ENCODE data around the gene SPTBN1. TPM values are rescaled to one million over a fixed set of nuclear protein-coding genes. Genes with fewer than 3 reads are reported as not detected.

SPTBN1 gene
- total and polyA plus RNA-seq, 8 donors: 28.7 to 475 (median 193) TPM

DNA sequence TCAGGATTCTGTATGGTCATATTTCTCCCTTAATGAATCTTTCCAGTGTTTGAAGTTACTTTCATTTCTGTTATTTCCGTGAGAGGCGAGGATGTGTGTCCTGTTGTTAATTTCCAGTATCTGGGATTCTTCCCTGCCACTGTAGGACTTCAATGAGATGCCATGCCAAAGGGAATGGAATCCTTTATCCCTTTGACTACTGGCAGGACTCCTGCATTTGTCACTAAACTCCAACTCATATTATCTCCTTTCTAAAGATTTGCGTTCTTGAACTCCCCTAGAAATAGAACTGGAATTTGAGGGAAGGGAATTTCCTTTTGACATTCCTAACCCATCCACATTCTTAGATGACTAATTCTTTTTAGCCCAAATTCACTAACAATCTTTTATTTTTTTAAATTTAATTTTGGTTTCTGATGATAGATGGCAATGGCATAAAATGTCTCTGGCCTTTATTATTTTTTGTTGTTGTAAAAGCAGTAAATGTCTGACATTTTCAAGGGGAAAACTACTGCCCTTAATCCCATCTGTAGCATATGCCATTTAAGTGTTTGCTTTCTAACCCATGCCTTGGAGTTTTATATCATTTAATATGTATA, 179.5 kb downstream of the SPTBN1 start:
- Histone ChIP-seq H3K27me3 (no peaks in the 10 kb centered on the region), H3K4me1 (peaks cover 40 to 96% (median 68%) of the 10 kb centered on the region in 4 donors), H3K4me3 (no peak overlapping the region), H3K36me3 (peaks cover 36 to 97% (median 80%) of the 10 kb centered on the region in 4 donors), H3K27ac (peak overlapping the region; percentile 1 to 80 (median 71)), H3K9me3 (no peaks in the 10 kb centered on the region)
- no peak for TF ChIP-seq POLR2AphosphoS5 (IDR thresholded peaks at IDR 0.05)
- no peak for TF ChIP-seq EP300 (IDR thresholded peaks at IDR 0.05)
- TF ChIP-seq, protein P1, sequence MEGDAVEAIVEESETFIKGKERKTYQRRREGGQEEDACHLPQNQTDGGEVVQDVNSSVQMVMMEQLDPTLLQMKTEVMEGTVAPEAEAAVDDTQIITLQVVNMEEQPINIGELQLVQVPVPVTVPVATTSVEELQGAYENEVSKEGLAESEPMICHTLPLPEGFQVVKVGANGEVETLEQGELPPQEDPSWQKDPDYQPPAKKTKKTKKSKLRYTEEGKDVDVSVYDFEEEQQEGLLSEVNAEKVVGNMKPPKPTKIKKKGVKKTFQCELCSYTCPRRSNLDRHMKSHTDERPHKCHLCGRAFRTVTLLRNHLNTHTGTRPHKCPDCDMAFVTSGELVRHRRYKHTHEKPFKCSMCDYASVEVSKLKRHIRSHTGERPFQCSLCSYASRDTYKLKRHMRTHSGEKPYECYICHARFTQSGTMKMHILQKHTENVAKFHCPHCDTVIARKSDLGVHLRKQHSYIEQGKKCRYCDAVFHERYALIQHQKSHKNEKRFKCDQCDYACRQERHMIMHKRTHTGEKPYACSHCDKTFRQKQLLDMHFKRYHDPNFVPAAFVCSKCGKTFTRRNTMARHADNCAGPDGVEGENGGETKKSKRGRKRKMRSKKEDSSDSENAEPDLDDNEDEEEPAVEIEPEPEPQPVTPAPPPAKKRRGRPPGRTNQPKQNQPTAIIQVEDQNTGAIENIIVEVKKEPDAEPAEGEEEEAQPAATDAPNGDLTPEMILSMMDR (IDR thresholded peaks at IDR 0.05): no peak
- no peak for TF ChIP-seq POLR2A (IDR thresholded peaks at IDR 0.05)
- 46 to 61% (median 57%) methylated on average over 3 of the region's 3 CpGs for WGBS, 5 donors
- no peak for DNase-seq
- intact Hi-C loops (cut with DNase I; ENCODE audit: low total_unique reads): no loop called here

DNA sequence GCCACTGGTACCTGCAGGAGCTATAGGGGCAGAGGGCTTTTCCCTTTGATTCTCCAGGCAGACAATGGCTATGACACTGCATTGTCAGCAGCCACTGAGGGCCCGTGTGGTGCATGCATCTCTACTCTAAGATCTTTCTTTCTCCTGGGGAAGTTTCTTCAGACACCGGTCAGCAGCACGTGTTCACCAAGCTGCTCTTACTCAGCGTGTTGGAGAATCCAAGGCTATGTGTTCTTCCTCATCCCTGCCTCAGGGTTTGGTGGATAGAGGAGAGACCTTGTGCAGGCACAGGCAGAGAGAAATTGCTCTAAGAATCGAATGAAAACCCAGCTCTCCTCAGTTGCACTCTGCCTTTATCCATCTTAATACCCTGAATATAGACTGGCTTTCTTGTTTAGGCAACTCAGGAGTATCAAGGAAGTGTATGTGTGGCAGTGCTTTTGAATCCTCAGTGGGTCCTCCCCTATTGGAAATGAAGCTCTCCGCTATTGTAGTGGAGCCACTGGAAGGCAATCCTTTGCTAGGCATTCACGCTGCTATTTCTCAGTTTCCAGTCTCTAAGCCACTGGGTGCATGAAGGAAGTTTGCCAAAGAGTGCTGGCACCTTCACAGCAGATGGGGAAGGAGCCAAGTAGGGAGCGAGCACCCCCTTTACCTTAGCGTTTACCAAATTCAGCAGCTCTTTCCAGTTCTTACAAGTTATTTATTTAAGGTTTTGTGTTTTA, 180.4 kb downstream of the SPTBN1 start:
- intact Hi-C loops (cut with DNase I; ENCODE audit: low total_unique reads): no loop called here
- Histone ChIP-seq H3K4me3 (no peak overlapping the region), H3K27ac (peak overlapping the region in 4 of 5 donors; percentile 43 to 80 (median 69)), H3K9me3 (no peaks in the 10 kb centered on the region), H3K4me1 (peaks cover 40 to 96% (median 67%) of the 10 kb centered on the region in 4 donors), H3K36me3 (peaks cover 27 to 90% (median 76%) of the 10 kb centered on the region in 4 donors), H3K27me3 (no peaks in the 10 kb centered on the region)
- DNase-seq: peak in 1 of 2 donors; percentile 63
- WGBS, 5 donors: 34 to 60% (median 41%) methylated on average over 9 of the region's 9 CpGs
- no peak for TF ChIP-seq EP300 (IDR thresholded peaks at IDR 0.05)
- TF ChIP-seq, protein P1 (IDR thresholded peaks at IDR 0.05): no peak
- TF ChIP-seq POLR2A (IDR thresholded peaks at IDR 0.05): no peak
- no peak for TF ChIP-seq POLR2AphosphoS5 (IDR thresholded peaks at IDR 0.05)

DNA sequence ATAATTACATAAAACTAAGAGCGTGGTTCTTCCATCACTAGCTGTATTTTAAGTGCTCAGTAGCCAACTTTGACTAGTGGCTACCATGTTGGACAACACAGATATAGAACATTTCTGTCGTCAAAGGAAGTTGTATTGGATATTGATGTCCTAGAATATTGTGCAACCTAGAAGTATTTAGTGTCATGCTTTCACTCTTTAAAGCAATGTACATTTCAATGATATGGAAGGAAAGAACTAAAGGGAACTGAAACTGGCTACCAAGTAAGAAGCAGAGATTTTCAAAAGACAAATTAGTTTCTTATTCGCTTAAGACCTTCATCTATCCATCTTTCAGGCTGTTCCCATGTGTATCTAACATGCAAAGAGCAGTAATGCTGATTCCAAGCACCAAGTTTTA, 182.0 kb downstream of the SPTBN1 start:
- H3K4me3 ChIP-seq: no peak overlapping the region
- WGBS, 5 donors: 77 to 89% (median 86%) methylated on average over 3 of the region's 3 CpGs
- peaks cover 18 to 87% (median 68%) of the 10 kb centered on the region in 4 donors for H3K36me3 ChIP-seq
- DNase-seq: no peak
- no peak for TF ChIP-seq EP300 (IDR thresholded peaks at IDR 0.05)
- H3K4me1 ChIP-seq: peaks cover 40 to 99% (median 71%) of the 10 kb centered on the region in 4 donors
- H3K9me3 ChIP-seq: no peaks in the 10 kb centered on the region
- intact Hi-C loops (cut with DNase I; ENCODE audit: low total_unique reads): no loop called here
- peak overlapping the region in 2 of 5 donors; percentile 53 to 80 for H3K27ac ChIP-seq
- no peaks in the 10 kb centered on the region for H3K27me3 ChIP-seq

DNA sequence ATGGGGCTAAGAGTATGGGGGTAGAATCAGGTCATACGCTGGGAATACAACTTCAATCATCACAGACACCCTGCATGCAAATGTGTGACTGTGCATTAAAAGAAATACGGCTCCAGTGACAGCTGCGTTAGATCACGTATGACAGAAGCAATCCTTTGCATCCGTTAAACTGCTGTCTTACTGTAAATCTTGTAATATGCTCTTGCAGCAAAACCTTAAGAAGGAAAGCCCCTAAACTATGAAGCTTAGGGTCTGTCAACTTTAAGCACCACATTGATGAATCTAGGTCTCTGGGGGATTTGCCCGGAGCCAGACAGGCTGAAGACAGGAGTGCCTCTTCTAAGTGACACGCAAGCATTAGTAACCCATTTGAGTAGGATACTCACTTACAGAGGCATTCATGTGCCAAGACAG, 182.7 kb downstream of the SPTBN1 start:
- peak overlapping the region in 3 of 5 donors; percentile 51 to 57 (median 53) for H3K27ac ChIP-seq
- peak in 1 of 2 donors; percentile 78 for DNase-seq
- no peak overlapping the region for H3K4me3 ChIP-seq
- peaks cover 39 to 92% (median 66%) of the 10 kb centered on the region in 4 donors for H3K4me1 ChIP-seq
- intact Hi-C loops (cut with DNase I; ENCODE audit: low total_unique reads): no loop called here
- no peaks in the 10 kb centered on the region for H3K9me3 ChIP-seq
- H3K27me3 ChIP-seq: no peaks in the 10 kb centered on the region
- TF ChIP-seq POLR2A (IDR thresholded peaks at IDR 0.05) (no peak), POLR2AphosphoS5 (IDR thresholded peaks at IDR 0.05) (peak in 1 of 3 donors; percentile 18)
- H3K36me3 ChIP-seq: peaks cover 19 to 87% (median 68%) of the 10 kb centered on the region in 4 donors
- WGBS, 5 donors: 64 to 84% (median 74%) methylated on average over 7 of the region's 7 CpGs

DNA sequence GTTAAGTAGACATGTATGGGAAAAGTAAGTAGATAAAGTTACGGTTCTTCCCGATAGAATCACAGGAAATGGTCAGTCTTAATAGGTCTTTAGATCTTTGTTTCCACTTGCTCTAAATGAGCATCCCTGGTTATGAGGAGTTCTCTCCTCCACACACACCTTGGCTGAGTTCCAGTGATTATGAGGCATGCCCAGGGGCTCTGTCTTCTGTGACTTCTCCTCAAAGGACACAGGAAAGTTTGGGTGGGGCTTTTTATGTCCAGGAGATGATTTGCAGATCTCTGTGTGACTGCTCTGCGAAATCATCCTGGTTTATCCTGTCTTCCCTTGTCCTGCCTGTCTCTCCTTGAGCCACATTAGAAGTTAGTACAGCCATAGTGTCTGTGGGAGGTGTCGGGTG, 183.5 kb downstream of the SPTBN1 start:
- Histone ChIP-seq H3K27ac (peak overlapping the region in 3 of 5 donors; percentile 21 to 57 (median 53)), H3K4me3 (no peak overlapping the region), H3K9me3 (no peaks in the 10 kb centered on the region), H3K27me3 (no peaks in the 10 kb centered on the region), H3K4me1 (peaks cover 33 to 84% (median 58%) of the 10 kb centered on the region in 4 donors), H3K36me3 (peaks cover 25 to 87% (median 68%) of the 10 kb centered on the region in 4 donors)
- TF ChIP-seq EP300 (IDR thresholded peaks at IDR 0.05): no peak
- no peak for TF ChIP-seq POLR2A (IDR thresholded peaks at IDR 0.05)
- WGBS, 5 donors: 77 to 86% (median 81%) methylated on average over 4 of the region's 4 CpGs
- DNase-seq: no peak
- intact Hi-C loops (cut with DNase I; ENCODE audit: low total_unique reads): loop anchor here (10.0 kb wide), 1 partner anchor 105 kb away; no protein-coding TSS in a partner anchor

Measured in stomach (tissue), 9 donors.